Skin of body (tissue), 2 donors: ENCODE results near the gene SRRT. TPM values are rescaled to one million over a fixed set of nuclear protein-coding genes. Genes with fewer than 3 reads are reported as not detected.

Experiments
- DNase-seq: peaks from one replicate; lab custom pipeline; 2025; lab: John Stamatoyannopoulos, UW
- total RNA-seq: library from RNA; depleted of rRNA; stranded (reverse); fragments of >200 nt; gene quantifications from one replicate; pipeline ENCODE4 v1.2.3, GENCODE V29; 2014

The SRRT gene
- total RNA-seq, 1 donor from 2014 or later = 42.6 TPM

DNA sequence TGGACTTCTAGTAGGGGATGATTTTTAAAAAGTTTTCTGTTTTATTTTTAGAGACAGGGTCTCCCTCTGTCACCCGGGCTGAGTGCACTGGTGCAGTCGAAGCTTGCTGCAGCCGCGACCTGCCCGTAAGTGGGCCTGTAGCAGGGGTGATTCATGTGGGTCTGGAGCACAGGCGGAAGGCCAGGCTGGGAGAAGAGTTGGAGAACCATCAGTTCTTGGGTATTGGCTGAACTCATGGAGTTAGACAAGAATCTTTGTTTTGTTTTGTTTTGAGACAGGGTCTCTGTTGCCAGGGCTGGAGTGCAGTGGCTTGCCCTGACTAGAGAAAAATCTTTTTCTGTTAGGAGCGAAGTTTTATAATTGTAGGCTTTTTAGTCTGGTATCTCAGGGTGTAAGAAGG, 5.7 kb downstream of the SRRT start:
- no peak for DNase-seq

DNA sequence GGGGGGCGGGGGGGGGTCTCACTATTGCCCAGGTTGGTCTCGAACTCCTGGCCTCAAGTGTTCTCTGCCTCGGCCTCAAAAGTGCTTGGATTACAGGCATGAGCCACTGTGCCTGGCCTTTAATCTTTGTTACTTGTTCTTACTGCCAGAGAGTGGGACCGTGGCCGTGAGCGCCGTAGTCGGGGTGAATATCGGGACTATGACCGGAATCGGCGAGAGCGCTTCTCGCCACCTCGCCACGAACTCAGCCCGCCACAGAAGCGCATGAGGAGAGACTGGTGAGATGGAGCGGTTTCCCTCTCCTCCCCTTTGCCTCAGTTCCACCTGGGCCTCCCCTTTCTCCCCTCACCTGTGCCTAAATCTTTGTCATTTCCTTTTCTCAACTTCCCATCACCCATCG, 6.2 kb downstream of the SRRT start:
- DNase-seq = no peak

DNA sequence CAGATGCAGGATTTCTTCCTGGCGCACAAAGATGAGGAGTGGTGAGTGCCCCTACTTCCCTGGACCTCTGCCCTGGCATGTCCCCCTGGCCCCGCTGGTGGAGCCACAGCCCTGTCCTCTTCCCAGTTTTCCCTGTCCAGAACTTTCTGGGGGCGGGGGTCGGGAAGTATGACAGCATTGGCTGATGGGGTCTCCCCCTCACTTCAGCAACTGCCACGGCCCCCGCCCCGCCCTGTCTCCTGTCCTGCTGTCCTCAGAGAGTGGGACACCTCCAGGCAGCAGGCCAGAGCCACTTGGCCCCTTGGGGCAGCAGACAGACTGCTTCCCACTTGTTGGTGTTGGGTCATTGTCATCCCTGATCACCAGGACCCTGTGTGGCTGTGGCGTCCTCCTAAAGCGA, 7.3 kb downstream of the SRRT start:
- no peak for DNase-seq

DNA sequence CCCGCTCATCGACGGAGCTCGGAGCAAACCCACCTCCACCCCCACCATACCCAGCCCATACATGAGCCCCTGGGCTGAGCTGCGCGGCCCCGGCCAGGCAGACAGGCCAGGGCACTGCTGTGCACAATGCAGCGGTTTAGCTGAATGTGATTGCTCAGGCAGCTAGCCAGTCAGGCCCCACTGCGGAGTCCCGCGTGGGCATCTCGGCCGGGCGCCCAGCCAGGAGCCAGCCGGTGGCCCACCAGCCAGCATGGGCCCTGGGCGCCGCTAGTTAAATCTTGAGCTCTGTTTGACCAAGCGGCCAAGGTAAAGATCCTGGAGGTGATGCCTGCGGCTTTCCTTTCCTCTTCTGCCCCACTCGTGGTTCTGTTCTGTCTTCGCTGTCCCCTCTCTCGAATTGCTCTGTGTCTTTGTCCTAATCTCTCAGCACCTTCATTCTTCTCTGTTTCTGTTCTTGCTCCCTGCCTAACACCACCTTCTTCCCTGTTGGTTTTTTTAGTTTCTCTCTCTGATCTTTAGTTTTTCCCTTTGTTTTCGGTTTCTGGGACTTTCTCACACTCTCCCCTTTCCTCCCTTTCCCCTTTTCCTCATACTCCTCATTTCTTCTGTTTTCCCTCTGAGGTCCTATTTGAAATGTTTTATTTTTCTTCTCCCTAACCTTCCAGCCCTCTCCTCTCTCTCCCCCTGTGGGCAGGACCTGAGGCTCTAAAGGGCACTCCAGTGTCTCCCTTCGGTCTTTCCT, 8.1 kb downstream of the SRRT start:
- no peak for DNase-seq

DNA sequence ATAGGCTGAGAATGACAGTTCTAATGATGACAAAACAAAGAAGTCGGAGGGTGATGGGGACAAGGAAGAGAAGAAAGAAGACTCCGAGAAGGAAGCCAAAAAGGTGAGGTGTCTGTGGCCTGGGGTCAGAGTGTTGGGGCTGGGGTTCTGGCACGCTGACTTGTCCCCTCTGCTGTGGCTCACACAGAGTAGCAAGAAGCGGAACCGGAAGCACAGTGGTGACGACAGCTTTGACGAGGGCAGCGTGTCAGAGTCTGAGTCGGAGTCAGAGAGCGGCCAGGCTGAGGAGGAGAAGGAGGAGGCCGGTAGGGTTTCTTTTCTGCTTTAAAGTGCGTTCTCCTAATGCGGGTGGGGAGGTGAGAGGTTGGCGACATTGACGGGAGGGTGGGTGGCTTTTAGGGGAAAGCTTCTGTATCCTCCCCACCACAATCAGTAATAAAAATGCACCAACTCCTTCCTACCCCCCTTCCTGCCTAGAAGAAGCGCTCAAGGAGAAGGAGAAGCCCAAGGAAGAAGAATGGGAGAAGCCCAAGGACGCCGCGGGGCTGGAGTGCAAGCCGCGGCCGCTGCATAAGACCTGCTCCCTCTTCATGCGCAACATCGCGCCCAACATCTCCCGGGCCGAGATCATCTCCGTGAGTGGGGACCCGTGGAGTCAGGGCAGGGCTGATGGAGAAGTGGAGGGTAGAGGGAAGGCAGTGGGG, 10.0 kb downstream of the SRRT start:
- DNase-seq = no peak

DNA sequence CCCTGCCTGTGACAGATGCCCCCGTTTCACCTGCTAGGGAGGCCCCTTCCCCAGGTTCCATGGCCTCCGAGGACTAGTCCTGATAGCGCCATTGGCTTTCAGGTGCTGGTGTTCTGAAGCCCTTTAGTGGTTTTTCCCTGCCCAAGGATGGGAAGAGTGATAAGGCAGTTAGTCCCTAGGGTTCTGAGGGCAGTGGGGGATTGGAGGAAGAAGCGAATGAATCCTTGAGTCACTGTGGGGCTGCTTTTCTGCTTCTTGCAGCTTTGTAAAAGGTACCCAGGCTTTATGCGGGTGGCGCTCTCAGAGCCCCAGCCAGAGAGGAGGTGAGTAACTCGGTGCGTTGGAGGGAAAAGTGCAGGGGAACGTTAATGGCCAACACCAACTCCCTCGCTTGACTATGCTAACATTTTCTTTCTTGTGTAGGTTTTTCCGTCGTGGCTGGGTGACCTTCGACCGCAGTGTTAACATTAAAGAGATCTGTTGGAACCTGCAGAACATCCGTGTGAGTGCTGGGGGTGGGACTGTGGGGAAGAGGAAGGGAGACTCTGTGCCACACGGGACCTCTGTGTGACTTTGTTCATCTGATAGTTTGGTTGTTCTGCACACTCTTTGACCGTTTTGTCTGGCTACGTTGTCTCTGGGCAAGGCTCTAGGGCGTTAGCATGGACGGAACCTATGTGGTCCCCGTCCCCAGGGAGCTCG, 10.7 kb downstream of the SRRT start:
- DNase-seq = no peak

DNA sequence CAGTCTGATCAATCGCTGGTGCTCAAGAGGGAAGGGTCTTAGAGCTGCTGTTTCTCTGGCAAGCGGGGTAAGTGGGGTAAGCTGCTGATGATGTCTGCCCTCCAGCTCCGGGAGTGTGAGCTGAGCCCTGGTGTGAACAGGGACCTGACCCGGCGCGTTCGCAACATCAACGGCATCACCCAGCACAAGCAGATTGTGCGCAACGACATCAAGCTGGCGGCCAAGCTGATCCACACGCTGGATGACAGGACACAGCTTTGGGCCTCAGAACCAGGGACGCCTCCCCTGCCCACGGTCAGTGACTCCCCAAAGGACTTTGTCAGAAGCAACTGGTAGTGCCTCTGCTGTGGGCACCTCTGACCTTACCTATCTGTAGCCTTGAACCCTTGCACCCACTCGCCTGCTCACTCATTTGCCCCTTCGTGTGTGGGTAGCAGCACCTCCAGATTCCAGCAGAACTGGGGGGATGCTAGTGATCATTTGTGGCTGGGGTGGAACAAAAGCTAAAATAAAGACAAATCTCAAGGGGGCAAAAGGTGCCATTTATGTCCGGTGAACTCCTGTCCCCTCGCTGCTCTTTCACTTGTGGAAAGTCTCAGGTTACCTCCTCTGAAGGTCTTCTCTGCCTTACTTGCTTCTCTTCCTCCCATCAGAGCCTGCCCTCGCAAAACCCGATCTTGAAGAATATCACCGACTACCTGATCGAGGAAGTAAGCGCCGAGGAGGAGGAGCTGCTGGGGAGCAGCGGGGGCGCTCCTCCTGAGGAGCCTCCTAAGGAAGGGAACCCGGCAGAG, 11.4 kb downstream of the SRRT start:
- no peak for DNase-seq

DNA sequence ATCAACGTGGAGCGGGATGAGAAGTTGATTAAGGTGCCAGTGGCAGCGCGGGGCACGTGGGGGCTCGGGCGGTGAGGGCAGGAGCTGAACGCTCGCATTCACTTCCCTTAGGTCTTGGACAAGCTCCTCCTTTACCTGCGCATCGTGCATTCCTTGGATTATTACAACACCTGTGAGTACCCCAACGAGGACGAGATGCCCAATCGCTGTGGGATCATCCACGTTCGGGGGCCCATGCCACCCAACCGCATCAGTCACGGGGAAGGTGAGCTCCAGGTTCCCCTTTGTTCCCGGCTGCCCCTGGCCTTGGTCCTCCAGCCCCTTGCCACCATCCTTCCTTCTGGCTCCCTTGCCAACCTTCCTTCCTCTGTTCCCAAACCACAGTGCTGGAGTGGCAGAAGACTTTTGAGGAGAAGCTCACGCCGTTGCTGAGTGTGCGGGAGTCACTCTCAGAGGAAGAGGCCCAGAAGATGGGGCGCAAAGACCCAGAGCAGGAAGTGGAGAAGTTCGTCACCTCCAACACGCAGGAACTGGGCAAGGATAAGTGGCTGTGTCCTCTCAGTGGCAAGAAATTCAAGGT, 12.1 kb downstream of the SRRT start:
- no peak for DNase-seq

DNA sequence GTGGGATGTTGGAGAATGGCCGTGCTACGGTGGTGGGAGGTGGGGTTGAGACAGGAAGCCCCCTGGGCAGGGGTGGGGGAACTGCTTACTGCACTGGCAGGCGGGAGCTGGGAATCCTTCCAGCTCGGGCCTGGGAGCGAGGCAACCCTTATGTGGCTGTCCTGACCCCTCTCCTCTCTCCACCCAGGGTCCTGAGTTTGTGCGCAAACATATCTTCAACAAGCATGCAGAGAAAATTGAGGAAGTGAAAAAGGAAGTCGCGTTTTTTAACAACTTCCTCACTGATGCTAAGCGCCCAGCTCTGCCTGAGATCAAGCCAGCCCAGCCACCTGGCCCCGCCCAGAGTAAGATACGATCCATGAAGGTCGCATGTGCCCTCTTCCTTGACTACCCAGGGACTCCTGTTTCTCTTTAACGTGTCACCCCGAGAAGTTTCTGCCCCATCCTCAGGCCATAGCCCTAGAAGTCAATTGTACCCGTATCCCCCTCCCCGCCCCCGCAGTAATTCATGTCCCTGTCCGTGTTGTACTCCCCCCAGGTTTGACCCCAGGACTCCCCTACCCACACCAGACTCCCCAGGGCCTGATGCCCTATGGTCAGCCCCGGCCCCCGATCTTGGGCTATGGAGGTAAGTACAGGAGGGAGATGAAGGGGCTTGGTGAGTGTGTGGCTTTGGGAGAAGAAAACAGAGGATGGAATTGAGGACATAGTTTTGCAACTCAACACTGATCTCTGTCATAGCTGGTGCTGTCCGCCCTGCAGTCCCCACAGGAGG, 12.8 kb downstream of the SRRT start:
- no peak for DNase-seq

DNA sequence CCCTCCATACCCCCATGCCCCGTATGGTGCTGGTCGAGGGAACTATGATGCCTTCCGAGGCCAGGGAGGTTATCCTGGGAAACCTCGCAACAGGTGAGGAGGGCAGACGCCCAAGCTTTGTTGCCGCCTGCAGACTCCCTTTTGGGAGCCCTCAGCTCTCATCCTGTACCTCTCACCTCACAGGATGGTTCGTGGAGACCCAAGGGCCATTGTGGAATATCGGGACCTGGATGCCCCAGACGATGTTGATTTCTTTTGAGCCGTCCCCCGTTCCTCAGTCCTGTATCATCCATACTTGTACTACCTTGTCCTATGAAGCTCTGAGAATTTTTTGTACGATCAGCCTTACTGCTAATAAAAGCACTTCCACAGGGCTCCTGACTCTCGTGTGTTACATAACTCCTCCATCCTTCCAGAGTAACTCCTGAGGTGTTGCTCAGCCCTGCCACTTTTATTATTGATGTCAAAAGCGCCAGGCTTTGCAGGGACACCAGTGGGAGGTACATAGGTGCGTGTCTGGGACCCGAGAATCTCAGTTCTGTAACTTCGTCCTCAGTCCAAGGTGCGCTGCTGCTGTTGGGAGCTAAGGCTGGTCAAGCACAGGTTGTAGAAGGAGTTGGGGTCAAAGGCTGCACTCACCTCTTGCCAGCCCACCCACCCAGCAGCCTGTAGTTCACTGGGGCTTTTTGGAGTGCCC, 13.5 kb downstream of the SRRT start:
- no peak for DNase-seq

DNA sequence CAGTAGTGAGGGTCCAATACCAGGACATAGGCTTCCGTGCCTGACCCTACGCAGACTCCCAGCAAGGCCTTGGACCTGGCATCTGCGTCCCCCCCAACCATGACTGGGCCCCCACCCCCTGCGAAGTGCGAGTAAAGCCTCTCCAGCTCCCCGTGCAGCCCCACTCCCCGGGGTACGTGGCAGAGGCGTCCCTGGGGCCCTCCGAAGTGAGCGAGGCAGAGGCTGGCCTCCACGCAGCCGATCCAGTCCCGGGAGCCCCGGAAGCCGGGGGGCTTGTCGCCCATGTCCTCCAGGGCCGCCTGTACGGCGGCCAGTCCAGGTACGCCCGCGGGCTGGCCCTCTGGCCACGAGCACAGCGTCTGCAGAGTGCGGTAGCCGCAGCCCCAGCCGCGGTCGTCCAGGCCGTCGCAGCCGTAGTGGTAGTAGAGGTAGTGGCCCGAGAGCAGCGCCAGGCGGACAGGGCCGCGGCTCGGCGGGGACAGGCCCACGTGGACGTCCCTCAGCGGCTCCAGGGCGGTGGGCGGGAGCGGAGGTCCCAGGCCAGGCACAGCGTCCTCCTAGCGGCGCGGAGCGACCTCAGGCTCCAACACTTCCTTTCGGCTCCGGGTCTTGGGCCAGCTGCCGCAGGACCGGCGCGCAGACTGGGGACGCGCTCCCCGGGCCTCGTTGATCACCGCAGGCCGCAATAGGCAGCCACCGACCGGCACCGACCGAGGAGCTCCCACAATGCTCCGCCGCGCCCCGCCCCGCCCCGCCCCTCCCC, 14.3 kb downstream of the SRRT start, which contains the start of gene UFSP1:
Gene UFSP1, minus strand, starts transcription at position 728 of the 763 bp plus-strand sequence. Its CDS starts 444 bp downstream, at position 284.
- DNase-seq = no peak

DNA sequence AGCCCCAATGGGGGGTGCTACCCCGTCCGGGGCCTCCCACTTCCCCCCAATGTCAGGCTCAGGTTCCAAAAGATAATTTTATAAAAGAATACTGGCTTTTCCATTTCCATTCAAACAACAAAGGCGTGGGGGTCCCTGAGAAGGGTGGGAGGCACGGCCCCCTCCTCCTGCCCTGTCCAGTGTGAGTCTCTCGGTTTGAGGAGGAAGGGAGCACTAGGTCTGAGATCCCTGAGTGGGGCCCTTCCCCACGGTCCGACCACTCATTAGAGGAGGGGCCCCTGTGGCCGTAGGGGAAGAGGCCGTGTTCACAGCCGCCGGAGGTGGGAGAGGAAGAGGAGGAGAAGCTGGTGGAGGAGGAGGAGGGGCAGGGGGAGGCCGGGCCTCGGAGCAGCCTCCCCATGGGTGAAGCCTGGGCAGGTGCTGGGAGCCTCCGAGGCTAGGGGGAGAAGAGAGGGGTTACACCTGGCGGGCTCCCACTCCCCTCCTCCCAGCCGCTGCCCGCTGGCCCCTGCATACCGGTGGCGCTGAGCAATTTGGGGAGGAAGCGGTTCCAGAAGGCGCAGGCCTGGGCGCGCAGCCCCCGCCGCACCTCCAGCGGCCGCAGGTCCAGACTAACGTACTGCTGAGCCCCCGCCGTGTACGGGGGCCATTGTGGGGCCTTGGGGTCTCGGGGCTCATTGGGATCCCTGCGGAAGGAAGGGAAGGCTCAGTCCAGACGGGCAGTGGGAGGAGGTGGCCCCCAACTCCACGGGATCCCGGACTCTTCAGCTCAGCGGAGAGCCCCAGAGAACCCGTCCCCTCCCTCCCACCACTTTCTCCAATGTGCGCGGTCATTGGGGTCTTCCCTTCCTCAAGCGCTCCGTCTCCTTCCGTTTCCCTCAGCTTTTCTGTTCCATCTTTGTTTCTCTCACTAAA, 16.0 kb downstream of the SRRT start:
- no peak for DNase-seq

DNA sequence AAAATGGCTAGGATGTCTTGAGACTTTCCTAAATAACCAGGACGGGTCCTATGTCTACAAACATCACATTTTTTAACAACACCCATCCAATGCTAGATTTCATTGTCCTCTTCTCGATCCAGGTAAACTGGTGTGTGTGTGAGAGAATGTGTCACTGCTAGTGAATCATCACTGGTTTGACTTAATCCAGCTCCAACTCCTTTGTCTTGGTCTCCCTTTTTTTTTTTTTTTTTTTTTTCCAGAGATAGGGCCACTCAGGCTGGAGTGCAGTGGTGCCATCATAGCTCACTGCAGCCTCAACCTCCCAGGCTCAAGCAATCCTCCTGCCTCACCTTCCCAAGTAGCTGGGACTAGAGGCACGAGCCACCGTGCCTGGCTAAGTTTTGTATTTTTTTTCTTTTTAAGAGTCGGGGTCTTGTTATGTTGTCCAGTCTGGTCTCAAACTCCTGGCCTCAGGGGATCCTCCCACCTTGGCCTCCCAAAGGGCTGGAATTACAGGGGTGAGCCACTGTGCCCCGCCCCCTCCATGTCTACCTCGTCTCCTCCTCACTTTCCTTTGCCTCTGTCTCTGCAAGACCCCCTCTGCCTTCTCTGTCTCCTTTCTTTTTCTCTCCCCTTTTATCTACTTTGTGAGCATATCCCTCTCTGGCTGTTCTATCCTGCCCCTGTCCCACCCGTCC, 16.8 kb downstream of the SRRT start:
- no peak for DNase-seq

DNA sequence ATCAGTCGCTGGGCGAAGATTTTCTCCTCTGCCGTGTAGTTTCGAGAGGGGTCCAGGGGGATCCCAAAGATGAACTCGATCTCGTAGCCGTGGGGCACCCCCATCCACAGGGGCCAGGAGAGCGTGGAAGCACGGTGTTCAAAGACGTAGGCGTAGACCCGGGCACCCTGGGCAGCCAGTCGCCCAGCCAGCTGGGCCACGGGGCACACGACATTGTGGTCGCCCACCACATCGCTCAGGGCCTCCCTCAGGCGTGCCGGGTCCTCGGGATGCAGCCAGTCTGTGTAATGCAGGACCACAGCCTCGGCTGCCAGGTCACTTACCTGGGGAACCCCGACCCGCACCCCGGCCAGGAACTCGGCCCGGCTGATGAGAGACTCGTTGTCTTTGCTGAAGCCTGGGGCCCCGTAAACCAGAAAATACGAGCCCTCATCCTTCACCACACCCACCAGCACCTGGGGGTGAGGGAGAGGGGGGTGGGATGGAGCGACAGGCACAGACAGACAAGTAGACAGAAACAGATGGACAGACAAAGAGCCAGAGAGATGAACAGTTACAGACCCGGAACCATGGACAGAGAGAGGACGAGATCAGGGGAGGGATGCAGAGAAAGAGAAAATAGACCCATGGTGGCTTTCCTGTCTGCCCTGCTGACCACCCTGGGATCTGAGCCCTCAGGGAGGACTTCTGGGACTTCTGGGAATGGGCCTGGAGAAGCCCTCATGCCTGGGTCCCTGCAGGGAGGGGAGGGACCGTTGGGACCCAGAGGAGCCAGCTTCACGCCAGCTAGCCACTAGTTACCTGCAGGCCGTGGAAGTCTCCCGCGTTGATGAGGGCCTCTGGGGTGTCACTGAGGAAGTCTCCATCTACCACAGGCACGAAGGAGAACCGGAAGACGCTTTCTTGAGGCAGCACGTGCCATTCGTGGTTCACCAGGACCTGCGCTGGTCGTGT, 17.7 kb downstream of the SRRT start:
- no peak for DNase-seq

DNA sequence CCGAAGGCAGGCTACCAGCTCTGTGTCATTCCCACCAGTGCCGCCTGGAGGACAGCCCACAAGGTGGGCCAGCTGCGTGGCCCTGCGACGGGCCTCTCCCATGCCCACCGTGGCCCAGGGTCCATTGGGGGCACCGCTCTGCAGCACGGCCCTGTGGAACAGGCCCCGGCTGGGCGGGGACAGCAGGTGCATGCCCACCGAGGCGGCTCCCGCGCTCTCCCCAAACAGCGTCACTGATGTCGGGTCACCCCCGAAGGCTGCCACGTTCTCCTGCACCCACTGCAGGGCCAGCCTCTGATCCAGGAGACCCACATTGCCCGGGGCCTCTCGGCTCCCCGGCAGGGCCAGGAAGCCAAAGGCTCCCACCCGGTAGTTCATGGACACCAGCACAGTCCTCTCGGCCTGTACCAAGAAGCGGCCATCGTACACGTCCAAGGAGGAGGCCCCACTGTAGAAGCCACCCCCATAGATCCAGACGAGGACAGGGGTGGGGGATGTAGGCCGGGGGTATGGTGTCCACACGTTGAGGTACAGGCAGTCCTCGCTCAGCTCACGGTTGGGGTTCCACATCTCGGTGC, 18.5 kb downstream of the SRRT start:
- no peak for DNase-seq
